ENCODE measurements around the gene MOB3A. TPM values are rescaled to one million over a fixed set of nuclear protein-coding genes. Genes with fewer than 3 reads are reported as not detected.

MOB3A gene
- total and polyA plus RNA-seq, 2 of the 13 experiments (the other 11 are each of a cell fraction or from before 2014, with no cell fraction given), result 3.5 to 17.8 TPM

GRCh38 chr19:2072757-2073551 lies 23.2 kb downstream of the MOB3A start:
- no peak for DNase-seq (ENCODE audit: low spot score)
- Histone ChIP-seq H3K27me3 (ENCODE audit: control insufficient read depth in 1 of 2, insufficient read depth in 2 of 2, low read length in 2 of 2) (no peaks in the 10 kb centered on the region), H3K27ac (ENCODE audit: extremely low read length, insufficient read depth, low read length) (no peak overlapping the region), H3K79me2 (ENCODE audit: insufficient read depth, low read length) (no peaks in the 10 kb centered on the region), H3K9ac (ENCODE audit: insufficient read depth, low read depth, low read length) (no peak overlapping the region), H4K20me1 (ENCODE audit: insufficient read depth, low read length) (no peaks in the 10 kb centered on the region), H3K36me3 (replicated peaks in 1 of 2; ENCODE audit: control insufficient read depth in 1 of 2, insufficient read depth in 2 of 2, low read length in 2 of 2) (peaks cover 10 to 21% of the 10 kb centered on the region in 2 experiments; a peak in 3 of 5 replicates), H3K4me1 (ENCODE audit: insufficient read depth, low read length) (peaks cover 18% of the 10 kb centered on the region), H3K9me3 (ENCODE audit: low read length) (no peaks in the 10 kb centered on the region), H3K4me3 (replicated peaks in 1 of 3; ENCODE audit: insufficient read depth in 1 of 3, low read depth in 2 of 3, low read length in 3 of 3) (no peak overlapping the region), H3K4me2 (ENCODE audit: low read depth, low read length) (no peak overlapping the region), H2AFZ (ENCODE audit: low read length) (no peak overlapping the region)
- no TSS peak for BruUV-seq (replicated peaks)
- no peak for ATAC-seq
- ChIA-PET POLR2A (no interaction called here), CTCF (ENCODE audit: low intra/inter-chr PET ratio, low total read pairs) (no interaction called here)
- no peak for TF ChIP-seq ZBED4 (CRISPR knock-in tag; IDR thresholded peaks at IDR 0.05; ENCODE audit: borderline replicate concordance)
- TF ChIP-seq HDAC6 (IDR thresholded peaks at IDR 0.05; ENCODE audit: low read depth, low read length), result no peak
- TF ChIP-seq NR2F6 (IDR thresholded peaks at IDR 0.05), result no peak
- no peak for TF ChIP-seq NR2F6 (CRISPR knock-in tag; IDR thresholded peaks at IDR 0.05)
- TF ChIP-seq ZNF253 (CRISPR knock-in tag; IDR thresholded peaks at IDR 0.05; ENCODE audit: borderline replicate concordance), result no peak
- no peak for TF ChIP-seq PCBP1 (IDR thresholded peaks at IDR 0.05; ENCODE audit: borderline replicate concordance, low read depth, low read length)
- TF ChIP-seq ZNF605 (CRISPR knock-in tag; IDR thresholded peaks at IDR 0.05), result no peak
- TF ChIP-seq CBFB (CRISPR knock-in tag; IDR thresholded peaks at IDR 0.05), result no peak
- no peak for TF ChIP-seq ATM (IDR thresholded peaks at IDR 0.05; ENCODE audit: borderline replicate concordance)
- TF ChIP-seq TEAD3 (CRISPR knock-in tag; optimal IDR thresholded peaks at IDR 0.05; ENCODE audit: borderline replicate concordance), result no peak
- no peak for TF ChIP-seq PRPF4 (IDR thresholded peaks at IDR 0.05; ENCODE audit: low read depth, low read length, poor library complexity, severe bottlenecking)
- no peak for TF ChIP-seq NFYB (CRISPR knock-in tag; IDR thresholded peaks at IDR 0.05)
- no peak for TF ChIP-seq NFKBIZ (CRISPR knock-in tag; IDR thresholded peaks at IDR 0.05)
- TF ChIP-seq NR2F2 (IDR thresholded peaks at IDR 0.05; ENCODE audit: borderline replicate concordance, low read depth), result no peak
- TF ChIP-seq ELF4 (CRISPR knock-in tag; IDR thresholded peaks at IDR 0.05; ENCODE audit: borderline replicate concordance), result no peak
- TF ChIP-seq FIP1L1 (IDR thresholded peaks at IDR 0.05; ENCODE audit: borderline replicate concordance, insufficient read depth, low read depth, low read length), result no peak
- no peak for TF ChIP-seq ZNF354B (CRISPR knock-in tag; IDR thresholded peaks at IDR 0.05)
- TF ChIP-seq RBAK (CRISPR knock-in tag; IDR thresholded peaks at IDR 0.05), result no peak
- TF ChIP-seq ZNF784 (CRISPR knock-in tag; IDR thresholded peaks at IDR 0.05; ENCODE audit: borderline replicate concordance), result no peak
- no peak for TF ChIP-seq ZMAT5 (CRISPR knock-in tag; IDR thresholded peaks at IDR 0.05; ENCODE audit: borderline replicate concordance, low read depth)
- no peak for FAIRE-seq
- WGBS (ENCODE audit: low lambda C conversion rate), result 97% methylated on average over 15 of the region's 32 CpGs
- intact Hi-C loops (cut with micrococcal nuclease; ENCODE audit: unreplicated experiment) (no loop called here), in situ Hi-C loops (cut with HindIII; ENCODE audit: extremely low pct_ligation_motif_present, low pct_unique_long_range_greater_than_20kb) (no loop called here)

Data from HepG2 (cell line).